Adrenal gland (tissue), 12 donors: ENCODE results near the gene KIF20A. TPM values are rescaled to one million over a fixed set of nuclear protein-coding genes. Genes with fewer than 3 reads are reported as not detected.

ENCODE experiments used
- DNase-seq, 7 donors: peaks; one replicate each; pipeline ENCODE4 v3.0.0-alpha.2; 2019 to 2020
- H3K27ac ChIP-seq, 5 donors: fragments of 200-600 bp; sonication (generic) in 4 of 5; 1 replicate in 3 of 5; 2 replicates in 2 of 5; pipeline versions ENCODE4 v1.5.1 to v1.8.0; 2016 to 2020; ENCODE audit warnings: mild to moderate bottlenecking in 1 of 5
- H3K27me3 ChIP-seq: fragments of 200-600 bp; 2 replicates; pipeline ENCODE4 v1.8.0; 2021
- H3K36me3 ChIP-seq, 2 donors: fragments of 200-600 bp; replicated peaks in 1 of 2; 1 replicate in 1 of 2; 2 replicates in 1 of 2; pipeline versions ENCODE4 v1.5.1 to v1.8.0; 2018 to 2022
- H3K4me1 ChIP-seq, 2 donors: fragments of 200-600 bp; replicated peaks in 1 of 2; 1 replicate in 1 of 2; 2 replicates in 1 of 2; pipeline versions ENCODE4 v1.5.1 to v1.8.0; 2018 to 2021
- H3K4me3 ChIP-seq, 4 donors: fragments of 200-600 bp; sonication (generic) in 3 of 4; one replicate each; pipeline ENCODE4 v1.5.1; 2016 to 2018
- H3K9me3 ChIP-seq, 3 donors: fragments of 200-600 bp; sonication (generic) in 1 of 3; replicated peaks in 1 of 3; 1 replicate in 2 of 3; 2 replicates in 1 of 3; pipeline versions ENCODE4 v1.5.1 to v1.8.0; 2016 to 2021
- POLR2A ChIP-seq, 2 donors: fragments of 450-650 bp; IDR thresholded peaks; one replicate each; pipeline ENCODE4 v1.6.1; 2017; ENCODE audit warnings: antibody characterized with exemption in 2 of 2, mild to moderate bottlenecking in 2 of 2, moderate library complexity in 1 of 2
- WGBS, 4 donors: extraction: QIAGEN DNeasy Blood & Tissue Kit in 2 of 4; methylation state at CpG; one replicate each; pipeline versions ENCODE4 v1.1.5 to v1.1.7; 2013 to 2017; 5-methylcytosine and 5-hydroxymethylcytosine counted together
- intact Hi-C, 2 donors: fragments of 100-400 bp; cut with DNase I; formaldehyde crosslinking; loops; one replicate each; pipeline versions ENCODE4 v1.14.1 to v1.15.0; 2022 to 2023
- polyA plus RNA-seq, 3 donors: library from polyadenylated mRNA; stranded (reverse); fragments of 200-250 nt in 2 of 3; fragments of 350-450 nt in 1 of 3; fragmentation: Illumina TruSeq in 1 of 3; extraction: RNeasy Lipid Tissue Mini Kit (QIAGEN cat#74804) in 1 of 3; gene quantifications; one replicate each; pipeline ENCODE4 v1.2.3, GENCODE V29; 2013 to 2014
- total RNA-seq, 9 donors: library from RNA; depleted of rRNA in 4 of 9; stranded (reverse); fragments of >200 nt in 4 of 9; fragments of 120-200 nt in 1 of 9; fragmentation: NEBNext Ultra II Directional in 1 of 9; extraction: Animal tissue kit (Norgen Biotek cat#: 25700) in 1 of 9; gene quantifications; one replicate each; pipeline versions ENCODE4 v1.1.0 to v1.2.4, GENCODE V29; 2013 to 2023
- TF ChIP-seq, protein P1 (sequence below), 6 experiments: fragments of 450-650 bp in 4 of 6; fragments of 200-600 bp in 2 of 6; sonication (generic) in 1 of 6; IDR thresholded peaks; 1 replicate in 5 of 6; 2 replicates in 1 of 6; pipeline versions ENCODE4 v1.5.1 to v1.8.0; 2016 to 2021; ENCODE audit warnings: antibody characterized with exemption in 6 of 6, mild to moderate bottlenecking in 2 of 6, moderate library complexity in 1 of 6
- donor health status: healthy with polysubstance abuse.
- donor health status: Bipolar disorder and iron deficiency.
- donor health status: DM: yes; HTN: yes; CAD: no.
- donor health status: DM: no; HTN: no; CAD: no.
- donor health status: DM: no; HTN: no; CAD: no.
- donor health status: DM: yes; HTN: yes; CAD: no.

The KIF20A gene
- total and polyA plus RNA-seq, 12 donors: 0.32 to 16.0 (median 1.9) TPM

DNA sequence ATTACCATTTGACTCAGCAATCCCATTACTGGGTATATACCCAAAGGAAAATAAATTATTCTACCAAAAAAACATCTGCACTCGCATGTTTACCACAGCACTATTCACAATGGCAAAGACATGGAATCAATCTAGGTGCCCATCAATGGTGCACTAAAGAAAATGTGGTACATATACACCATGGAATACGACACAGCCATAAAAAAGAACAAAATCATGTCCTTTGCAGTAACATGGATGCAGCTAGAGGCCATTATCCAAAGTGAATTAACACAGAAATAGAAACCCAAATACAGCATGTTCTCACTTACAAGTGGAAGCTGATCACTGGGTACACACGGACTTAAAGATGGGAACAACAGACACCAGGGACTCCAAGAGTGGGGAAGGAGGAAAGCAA, 32.1 kb downstream of the KIF20A start:
- H3K36me3 ChIP-seq: peaks cover 0 to 9% of the 10 kb centered on the region in 2 donors
- DNase-seq: no peak
- H3K27me3 ChIP-seq: no peaks in the 10 kb centered on the region
- WGBS, 4 donors: 90 to 92% (median 91%) methylated on average over 3 of the region's 3 CpGs
- H3K9me3 ChIP-seq: no peaks in the 10 kb centered on the region
- no peak overlapping the region for H3K4me3 ChIP-seq
- intact Hi-C loops: loop anchor here in 1 of 2 donors (10.0 kb wide), 1 partner anchor 194 kb away; no protein-coding TSS in a partner anchor
- H3K4me1 ChIP-seq: peaks cover 10 to 22% of the 10 kb centered on the region in 2 donors
- no peak overlapping the region for H3K27ac ChIP-seq
- TF ChIP-seq, protein P1, sequence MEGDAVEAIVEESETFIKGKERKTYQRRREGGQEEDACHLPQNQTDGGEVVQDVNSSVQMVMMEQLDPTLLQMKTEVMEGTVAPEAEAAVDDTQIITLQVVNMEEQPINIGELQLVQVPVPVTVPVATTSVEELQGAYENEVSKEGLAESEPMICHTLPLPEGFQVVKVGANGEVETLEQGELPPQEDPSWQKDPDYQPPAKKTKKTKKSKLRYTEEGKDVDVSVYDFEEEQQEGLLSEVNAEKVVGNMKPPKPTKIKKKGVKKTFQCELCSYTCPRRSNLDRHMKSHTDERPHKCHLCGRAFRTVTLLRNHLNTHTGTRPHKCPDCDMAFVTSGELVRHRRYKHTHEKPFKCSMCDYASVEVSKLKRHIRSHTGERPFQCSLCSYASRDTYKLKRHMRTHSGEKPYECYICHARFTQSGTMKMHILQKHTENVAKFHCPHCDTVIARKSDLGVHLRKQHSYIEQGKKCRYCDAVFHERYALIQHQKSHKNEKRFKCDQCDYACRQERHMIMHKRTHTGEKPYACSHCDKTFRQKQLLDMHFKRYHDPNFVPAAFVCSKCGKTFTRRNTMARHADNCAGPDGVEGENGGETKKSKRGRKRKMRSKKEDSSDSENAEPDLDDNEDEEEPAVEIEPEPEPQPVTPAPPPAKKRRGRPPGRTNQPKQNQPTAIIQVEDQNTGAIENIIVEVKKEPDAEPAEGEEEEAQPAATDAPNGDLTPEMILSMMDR (IDR thresholded peaks at IDR 0.05): no peak
- TF ChIP-seq POLR2A (IDR thresholded peaks at IDR 0.05): no peak

DNA sequence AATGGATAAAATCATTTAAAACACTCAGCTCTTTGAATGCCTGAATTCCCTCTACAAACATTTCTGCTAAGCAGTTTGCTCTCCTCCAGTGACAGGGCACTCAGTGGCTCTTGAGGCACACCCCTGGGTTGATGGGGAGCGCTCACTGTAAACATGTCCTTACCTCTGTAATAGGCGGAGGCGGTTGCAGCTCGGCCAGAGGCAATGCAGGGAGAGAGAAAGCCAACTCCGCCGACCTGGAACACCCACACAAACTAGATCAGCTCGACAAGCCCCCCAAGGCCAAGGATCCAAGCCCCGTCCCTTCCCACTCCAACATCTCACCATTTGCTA, 33.9 kb downstream of the KIF20A start:
- no peaks in the 10 kb centered on the region for H3K9me3 ChIP-seq
- H3K27ac ChIP-seq: peak overlapping the region in 4 of 5 donors; percentile 67 to 88 (median 72)
- peaks cover 0 to 9% of the 10 kb centered on the region in 2 donors for H3K36me3 ChIP-seq
- TF ChIP-seq, protein P1 (IDR thresholded peaks at IDR 0.05): no peak
- no peak for TF ChIP-seq POLR2A (IDR thresholded peaks at IDR 0.05)
- peaks cover 10 to 22% of the 10 kb centered on the region in 2 donors for H3K4me1 ChIP-seq
- WGBS, 4 donors: 0 to 2% (median 0%) methylated on average over 1 to 8 of the region's 8 CpGs
- intact Hi-C loops: loop anchor here in 1 of 2 donors (10.0 kb wide), 1 partner anchor 192 kb away; no protein-coding TSS in a partner anchor
- no peaks in the 10 kb centered on the region for H3K27me3 ChIP-seq
- DNase-seq: no peak
- H3K4me3 ChIP-seq: peak overlapping the region; percentile 69 to 95 (median 81)

DNA sequence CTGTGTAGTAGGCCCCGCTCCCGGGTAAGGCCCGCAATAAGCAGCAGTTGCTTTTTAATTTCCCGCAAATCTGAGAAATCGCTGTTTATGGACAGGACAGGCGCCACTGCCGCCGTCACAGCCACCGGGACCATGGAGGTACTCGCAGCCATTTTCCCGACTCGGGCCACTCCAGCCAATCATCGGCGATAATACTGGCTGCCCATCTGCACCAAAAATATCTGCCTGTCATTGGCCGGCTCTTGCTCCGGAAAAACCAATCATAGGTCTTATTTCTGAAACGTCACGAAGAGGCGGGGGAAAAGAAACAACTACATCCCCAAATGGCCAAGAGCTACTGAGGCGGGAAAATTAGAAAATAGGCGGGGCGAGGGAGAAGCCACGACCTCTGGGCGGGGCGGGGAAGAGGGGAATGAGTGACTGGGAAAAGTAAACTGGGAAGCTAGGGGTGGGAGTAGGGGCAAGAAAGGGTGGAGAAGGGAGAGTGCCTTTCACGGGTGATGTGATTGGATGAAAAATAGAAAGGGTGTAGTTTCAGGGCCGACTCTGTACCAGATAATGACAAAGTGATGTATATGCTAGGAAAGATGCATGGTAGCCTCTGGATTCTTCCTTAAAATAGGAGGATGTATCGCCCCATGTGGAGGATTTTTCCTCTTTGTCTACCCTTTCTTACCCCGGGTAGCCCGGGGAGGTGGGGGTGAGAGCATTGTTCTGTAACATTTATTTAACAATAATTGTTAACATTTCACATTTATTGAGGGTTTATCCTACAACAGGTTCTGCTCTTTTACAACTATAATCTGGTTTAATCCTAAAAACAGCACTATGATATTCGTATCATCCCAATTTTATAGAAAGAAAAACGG, 34.5 kb downstream of the KIF20A start, which contains the start of gene CDC23:
CDC23 (minus strand) TSS at position 163 of the 869 bp plus-strand sequence; CDS start at position 152, 11 bp downstream.
- intact Hi-C loops: loop anchor here in 1 of 2 donors (10.0 kb wide), 1 partner anchor 191 kb away; no protein-coding TSS in a partner anchor
- peaks cover 0 to 9% of the 10 kb centered on the region in 2 donors for H3K36me3 ChIP-seq
- WGBS, 4 donors: 0 to 2% (median 1%) methylated on average over 29 to 32 of the region's 32 CpGs
- H3K27me3 ChIP-seq: no peaks in the 10 kb centered on the region
- peak; percentile 92 to 98 (median 96) for DNase-seq
- peak in 1 of 2 donors; percentile 54 for TF ChIP-seq POLR2A (IDR thresholded peaks at IDR 0.05)
- TF ChIP-seq, protein P1 (IDR thresholded peaks at IDR 0.05): no peak
- peaks cover 10 to 22% of the 10 kb centered on the region in 2 donors for H3K4me1 ChIP-seq
- peak within 1 kb of the TSS in 4 of 5 donors; percentile 67 to 88 (median 72) for H3K27ac ChIP-seq
- no peaks in the 10 kb centered on the region for H3K9me3 ChIP-seq
- peak within 1 kb of the TSS; percentile 69 to 95 (median 81) for H3K4me3 ChIP-seq

DNA sequence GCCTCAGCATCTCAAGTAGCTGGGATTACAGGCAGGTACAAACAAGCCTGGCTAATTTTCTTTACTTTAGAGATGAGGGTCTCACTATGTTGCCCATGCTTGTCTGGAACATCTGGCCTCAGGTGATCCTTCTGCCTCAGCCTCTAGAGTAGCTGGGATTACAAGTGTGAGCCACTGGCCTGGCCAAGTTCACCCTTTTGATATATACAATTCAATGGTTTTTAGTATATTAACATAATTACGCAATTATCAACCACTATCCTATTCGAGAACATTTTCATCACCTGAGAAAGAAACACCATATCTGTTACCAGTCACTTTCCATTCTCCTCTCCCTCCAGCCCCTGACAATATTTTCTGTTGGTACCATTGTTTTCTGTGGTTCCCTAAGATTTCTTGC, 37.9 kb downstream of the KIF20A start:
- no peak for DNase-seq
- Histone ChIP-seq H3K27ac (no peak overlapping the region), H3K4me3 (no peak overlapping the region), H3K4me1 (peaks cover 9% of the 10 kb centered on the region in 2 donors), H3K9me3 (no peaks in the 10 kb centered on the region), H3K27me3 (no peaks in the 10 kb centered on the region), H3K36me3 (no peaks in the 10 kb centered on the region)
- TF ChIP-seq, protein P1 (IDR thresholded peaks at IDR 0.05): no peak
- TF ChIP-seq POLR2A (IDR thresholded peaks at IDR 0.05): no peak
- intact Hi-C loops: loop anchor here in 1 of 2 donors (10.0 kb wide), 1 partner anchor 188 kb away; no protein-coding TSS in a partner anchor
- WGBS, 4 donors: 75 to 86% (median 84%) methylated on average over 2 of the region's 2 CpGs
